Breast epithelium (tissue), 4 donors: ENCODE data around the gene NEURL1. TPM values are rescaled to one million over a fixed set of nuclear protein-coding genes. Genes with fewer than 3 reads are reported as not detected.

ENCODE experiments used
- DNase-seq, 2 donors: peaks; one replicate each; pipeline ENCODE4 v3.0.0-alpha.2; 2019; ENCODE audit warnings: low spot score in 2 of 2
- H3K27ac ChIP-seq, 2 donors: fragments of 200-600 bp; sonication (generic) in 1 of 2; one replicate each; pipeline ENCODE4 v1.5.1; 2016 to 2019; ENCODE audit warnings: mild to moderate bottlenecking in 1 of 2
- H3K27me3 ChIP-seq, 2 donors: fragments of 200-600 bp; sonication (generic) in 1 of 2; one replicate each; pipeline versions ENCODE4 v1.5.1 to v1.6.0; 2017 to 2019; ENCODE audit warnings: control low read depth in 1 of 2, mild to moderate bottlenecking in 1 of 2
- H3K36me3 ChIP-seq: fragments of 200-600 bp; one replicate; pipeline ENCODE4 v1.5.1; 2019
- H3K4me1 ChIP-seq, 2 donors: fragments of 200-600 bp; sonication (generic); one replicate each; pipeline ENCODE4 v1.5.1; 2016 to 2019; ENCODE audit warnings: control low read depth in 1 of 2
- H3K4me3 ChIP-seq, 3 donors: fragments of 200-600 bp; sonication (generic); 1 replicate in 2 of 3; 2 replicates in 1 of 3; pipeline ENCODE4 v1.5.1; 2016 to 2019; ENCODE audit warnings: mild to moderate bottlenecking in 3 of 3, moderate library complexity in 2 of 3
- H3K9me3 ChIP-seq, 2 donors: fragments of 200-600 bp; sonication (generic) in 1 of 2; one replicate each; pipeline ENCODE4 v1.5.1; 2016 to 2019; ENCODE audit warnings: control low read depth in 1 of 2
- CTCF ChIP-seq, 3 donors: fragments of 450-650 bp; IDR thresholded peaks; one replicate each; pipeline ENCODE4 v1.5.1; 2016 to 2017; ENCODE audit warnings: antibody characterized with exemption in 3 of 3, mild to moderate bottlenecking in 3 of 3, moderate library complexity in 3 of 3
- POLR2A ChIP-seq: fragments of 450-650 bp; IDR thresholded peaks from one replicate; pipeline ENCODE4 v1.6.1; 2016; ENCODE audit warnings: antibody characterized with exemption, mild to moderate bottlenecking, moderate library complexity
- POLR2AphosphoS5 ChIP-seq, 3 donors: sonication (generic); formaldehyde crosslinking; IDR thresholded peaks; one replicate each; pipeline ENCODE4 v1.6.1; 2017; ENCODE audit warnings: antibody characterized with exemption in 3 of 3
- intact Hi-C: fragments of 100-400 bp; cut with DNase I; formaldehyde crosslinking; loops from one replicate; pipeline ENCODE4 v1.15.1; 2023; ENCODE audit warnings: low total_unique reads
- total RNA-seq, 3 donors: library from RNA; depleted of rRNA; stranded (reverse); fragments of >200 nt; gene quantifications; one replicate each; pipeline ENCODE4 v1.1.0, GENCODE V29; 2016

The NEURL1 gene
- total RNA-seq, 3 donors from 2014 or later, result 0.16 to 1.5 (median 0.33) TPM

- Histone ChIP-seq H3K9me3 (peaks cover 0 to 5% of the 10 kb centered on the region in 2 donors), H3K27ac (no peak overlapping the region), H3K4me1 (no peaks in the 10 kb centered on the region), H3K27me3 (no peaks in the 10 kb centered on the region), H3K36me3 (no peaks in the 10 kb centered on the region), H3K4me3 (no peak overlapping the region)
- TF ChIP-seq CTCF (IDR thresholded peaks at IDR 0.05) (no peak), POLR2AphosphoS5 (IDR thresholded peaks at IDR 0.05) (no peak), POLR2A (no peak)
- intact Hi-C loops, result no loop called here
- no peak for DNase-seq
Measured at GRCh38 chr10:103562383-103562782, 68.9 kb downstream of the NEURL1 start.

GRCh38 chr10:103563231-103564115 lies 70.0 kb downstream of the NEURL1 start:
- intact Hi-C loops, result no loop called here
- no peak for TF ChIP-seq POLR2A

GRCh38 chr10:103564116-103564501 lies 70.6 kb downstream of the NEURL1 start:
- H3K9me3 ChIP-seq, result peaks cover 0 to 5% of the 10 kb centered on the region in 2 donors
- intact Hi-C loops, result no loop called here
- no peaks in the 10 kb centered on the region for H3K4me1 ChIP-seq
- no peak overlapping the region for H3K4me3 ChIP-seq
- no peak for DNase-seq
- no peaks in the 10 kb centered on the region for H3K27me3 ChIP-seq
- TF ChIP-seq CTCF (IDR thresholded peaks at IDR 0.05) (no peak), POLR2AphosphoS5 (IDR thresholded peaks at IDR 0.05) (no peak), POLR2A (no peak)
- no peaks in the 10 kb centered on the region for H3K36me3 ChIP-seq
- H3K27ac ChIP-seq, result no peak overlapping the region

More at GRCh38 chr10:103563231-103564115, 70.0 kb downstream of the NEURL1 start:
- no peak for DNase-seq
- H3K9me3 ChIP-seq, result peaks cover 0 to 5% of the 10 kb centered on the region in 2 donors
- no peaks in the 10 kb centered on the region for H3K36me3 ChIP-seq
- H3K4me1 ChIP-seq, result no peaks in the 10 kb centered on the region
- H3K27ac ChIP-seq, result no peak overlapping the region
- H3K4me3 ChIP-seq, result no peak overlapping the region
- no peaks in the 10 kb centered on the region for H3K27me3 ChIP-seq

- Histone ChIP-seq H3K27ac (no peak overlapping the region), H3K9me3 (peaks cover 0 to 5% of the 10 kb centered on the region in 2 donors), H3K4me1 (no peaks in the 10 kb centered on the region), H3K36me3 (no peaks in the 10 kb centered on the region), H3K4me3 (no peak overlapping the region), H3K27me3 (no peaks in the 10 kb centered on the region)
- TF ChIP-seq CTCF (IDR thresholded peaks at IDR 0.05) (no peak), POLR2AphosphoS5 (IDR thresholded peaks at IDR 0.05) (no peak), POLR2A (no peak)
- no peak for DNase-seq
- intact Hi-C loops, result no loop called here
Measured at GRCh38 chr10:103564776-103565520, 71.4 kb downstream of the NEURL1 start.

- no peaks in the 10 kb centered on the region for H3K4me1 ChIP-seq
- no peaks in the 10 kb centered on the region for H3K27me3 ChIP-seq
- TF ChIP-seq CTCF (IDR thresholded peaks at IDR 0.05), result no peak
- TF ChIP-seq POLR2AphosphoS5 (IDR thresholded peaks at IDR 0.05), result no peak
- TF ChIP-seq POLR2A, result no peak
- intact Hi-C loops, result no loop called here
- H3K9me3 ChIP-seq, result no peaks in the 10 kb centered on the region
- no peak overlapping the region for H3K27ac ChIP-seq
- no peak for DNase-seq
- no peaks in the 10 kb centered on the region for H3K36me3 ChIP-seq
- no peak overlapping the region for H3K4me3 ChIP-seq
Measured at GRCh38 chr10:103566536-103566935, 73.0 kb downstream of the NEURL1 start.
